Heart left ventricle (tissue), 16 donors: ENCODE results near the gene PRKCB. TPM values are rescaled to one million over a fixed set of nuclear protein-coding genes. Genes with fewer than 3 reads are reported as not detected.

ENCODE experiments used
- ATAC-seq, 4 donors: fragments of 200-7000 bp; cut with Tn5 transposase; one replicate each; pipeline ENCODE4 v1.9.1; 2020 to 2022; ENCODE audit warnings: moderate library complexity in 4 of 4, mild to moderate bottlenecking in 3 of 4, moderate number of reproducible peaks in 1 of 4
- DNase-seq, 5 donors: peaks; one replicate each; pipeline ENCODE4 v3.0.0-alpha.2; 2020
- H3K27ac ChIP-seq, 12 donors: fragments of 200-600 bp; sonication (generic) in 4 of 12; one replicate each; pipeline versions ENCODE4 v1.5.0 to v1.8.0; 2016 to 2022; ENCODE audit warnings: mild to moderate bottlenecking in 2 of 12
- H3K27me3 ChIP-seq, 9 donors: fragments of 200-600 bp; sonication (generic) in 2 of 9; one replicate each; pipeline versions ENCODE4 v1.5.1 to v1.8.0; 2016 to 2022; ENCODE audit warnings: mild to moderate bottlenecking in 3 of 9
- H3K36me3 ChIP-seq, 9 donors: fragments of 200-600 bp; sonication (generic) in 2 of 9; one replicate each; pipeline versions ENCODE4 v1.5.0 to v1.8.0; 2018 to 2022; ENCODE audit warnings: mild to moderate bottlenecking in 2 of 9
- H3K4me1 ChIP-seq, 12 donors: fragments of 200-600 bp; sonication (generic) in 4 of 12; one replicate each; pipeline versions ENCODE4 v1.5.0 to v1.8.0; 2016 to 2022; ENCODE audit warnings: mild to moderate bottlenecking in 3 of 12
- H3K4me3 ChIP-seq, 12 donors: fragments of 200-600 bp; sonication (generic) in 4 of 12; one replicate each; pipeline versions ENCODE4 v1.5.0 to v1.8.0; 2017 to 2022; ENCODE audit warnings: mild to moderate bottlenecking in 9 of 12, moderate library complexity in 4 of 12
- H3K9me3 ChIP-seq, 12 donors: fragments of 200-600 bp; sonication (generic) in 4 of 12; one replicate each; pipeline versions ENCODE4 v1.5.0 to v1.8.0; 2016 to 2022; ENCODE audit warnings: mild to moderate bottlenecking in 1 of 12
- POLR2A ChIP-seq, 2 donors: fragments of 450-650 bp; IDR thresholded peaks; one replicate each; pipeline ENCODE4 v1.6.1; 2017; ENCODE audit warnings: antibody characterized with exemption in 2 of 2, mild to moderate bottlenecking in 2 of 2, moderate library complexity in 2 of 2
- WGBS, 4 donors: extraction: QIAGEN DNeasy Blood & Tissue Kit in 2 of 4; methylation state at CpG; one replicate each; pipeline versions ENCODE4 v1.1.5 to v1.1.7; 2013 to 2018; 5-methylcytosine and 5-hydroxymethylcytosine counted together
- intact Hi-C, 10 donors: fragments of 100-400 bp; cut with DNase I; formaldehyde crosslinking; loops; one replicate each; pipeline versions ENCODE4 v1.11.1 to v1.14.2; 2022
- polyA plus RNA-seq, 2 donors: library from polyadenylated mRNA; stranded (reverse); fragments of 200-250 nt; gene quantifications; one replicate each; pipeline ENCODE4 v1.2.3, GENCODE V29; 2013
- total RNA-seq, 9 donors: library from RNA; depleted of rRNA in 2 of 9; stranded (reverse); fragments of >200 nt in 2 of 9; fragmentation: NEBNext Ultra II Directional in 3 of 9; extraction: Animal tissue kit (Norgen Biotek cat#: 25700) in 3 of 9; gene quantifications; one replicate each; pipeline versions ENCODE4 v1.1.0 to v1.2.4, GENCODE V29; 2016 to 2023
- TF ChIP-seq, protein P1 (sequence below), 12 donors: fragments of 200-600 bp; sonication (generic) in 4 of 12; IDR thresholded peaks; one replicate each; pipeline versions ENCODE4 v1.5.0 to v1.8.0; 2018 to 2022; ENCODE audit warnings: antibody characterized with exemption in 12 of 12, mild to moderate bottlenecking in 5 of 12
- donor health status: ischemic (EF 13 %, LVEDD 7.1; RV severe dilation, severe dysfunction).
- donor health status: healthy with polysubstance abuse.
- donor health status: DM: no; HTN: yes; CAD: no.
- donor health status: DM: no; HTN: no; CAD: no.
- donor health status: ischemic (EF 25% LVEDD 6.9; RV normal size, moderate dysfunction).
- donor health status: ischemic (EF 25% LVEDD 5.7; RV mildly dilated, moderate dysfunction).
- donor health status: healthy.
- donor health status: DM: yes; HTN: yes; CAD: no.
- donor health status: ischemic (EF 35%, LVEDD 5.7; RV mildly dilated, moderate dysfunction).
- donor health status: nonischemic (EF 11% LVEDD 7.7; RV severe dilation, severe dysfunction).
- donor health status: DM: yes; HTN: yes; CAD: no.
- donor health status: PGD.
- donor health status: ischemic (EF 29% LVEDD 5.4; RV normal size, mild dysfunction).
- donor health status: nonischemic (EF 23%, LVEDD 6.1; RV moderate dilation, normal function).

The PRKCB gene
- total and polyA plus RNA-seq, 11 donors, result 0.30 to 18.4 (median 1.7) TPM

- WGBS, 4 donors, result 49 to 60% (median 56%) methylated on average over 6 of the region's 6 CpGs
- DNase-seq, result no peak
- intact Hi-C loops, result no loop called here
Observed at GRCh38 chr16:24075931-24076716, 240.3 kb downstream of the PRKCB start.

DNA sequence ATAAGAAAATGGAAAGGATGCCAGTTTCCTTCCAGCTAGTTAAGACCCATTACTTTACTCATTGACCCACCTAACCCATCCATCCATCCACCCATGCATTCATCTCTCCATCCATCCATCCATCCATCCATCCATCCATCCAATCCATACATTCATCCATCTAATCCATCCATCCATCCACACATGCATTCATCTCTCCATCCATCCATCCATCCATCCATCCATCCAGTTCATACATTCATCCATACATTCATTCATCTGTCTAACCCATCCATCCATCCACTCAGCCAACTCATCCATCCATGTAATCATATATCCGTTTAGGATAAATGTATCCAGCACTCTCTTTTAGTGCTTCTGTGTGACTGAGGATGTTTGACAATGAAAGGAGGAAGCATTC, 241.5 kb downstream of the PRKCB start:
- no peak for ATAC-seq
- H3K4me3 ChIP-seq, result no peak overlapping the region
- no peak for DNase-seq
- H3K27ac ChIP-seq, result no peak overlapping the region
- 60 to 72% (median 66%) methylated on average over 1 of the region's 1 CpG for WGBS, 4 donors
- H3K4me1 ChIP-seq, result no peaks in the 10 kb centered on the region
- peaks cover 0 to 4% (median 0%) of the 10 kb centered on the region in 9 donors for H3K27me3 ChIP-seq
- no peaks in the 10 kb centered on the region for H3K9me3 ChIP-seq
- intact Hi-C loops, result no loop called here
- TF ChIP-seq, protein P1, sequence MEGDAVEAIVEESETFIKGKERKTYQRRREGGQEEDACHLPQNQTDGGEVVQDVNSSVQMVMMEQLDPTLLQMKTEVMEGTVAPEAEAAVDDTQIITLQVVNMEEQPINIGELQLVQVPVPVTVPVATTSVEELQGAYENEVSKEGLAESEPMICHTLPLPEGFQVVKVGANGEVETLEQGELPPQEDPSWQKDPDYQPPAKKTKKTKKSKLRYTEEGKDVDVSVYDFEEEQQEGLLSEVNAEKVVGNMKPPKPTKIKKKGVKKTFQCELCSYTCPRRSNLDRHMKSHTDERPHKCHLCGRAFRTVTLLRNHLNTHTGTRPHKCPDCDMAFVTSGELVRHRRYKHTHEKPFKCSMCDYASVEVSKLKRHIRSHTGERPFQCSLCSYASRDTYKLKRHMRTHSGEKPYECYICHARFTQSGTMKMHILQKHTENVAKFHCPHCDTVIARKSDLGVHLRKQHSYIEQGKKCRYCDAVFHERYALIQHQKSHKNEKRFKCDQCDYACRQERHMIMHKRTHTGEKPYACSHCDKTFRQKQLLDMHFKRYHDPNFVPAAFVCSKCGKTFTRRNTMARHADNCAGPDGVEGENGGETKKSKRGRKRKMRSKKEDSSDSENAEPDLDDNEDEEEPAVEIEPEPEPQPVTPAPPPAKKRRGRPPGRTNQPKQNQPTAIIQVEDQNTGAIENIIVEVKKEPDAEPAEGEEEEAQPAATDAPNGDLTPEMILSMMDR (IDR thresholded peaks at IDR 0.05), result no peak
- no peak for TF ChIP-seq POLR2A (IDR thresholded peaks at IDR 0.05)
- H3K36me3 ChIP-seq, result no peaks in the 10 kb centered on the region

More at GRCh38 chr16:24075931-24076716, 240.3 kb downstream of the PRKCB start:
- Histone ChIP-seq H3K9me3 (no peaks in the 10 kb centered on the region), H3K27ac (no peak overlapping the region), H3K4me3 (no peak overlapping the region), H3K4me1 (no peaks in the 10 kb centered on the region), H3K27me3 (peaks cover 0 to 4% (median 0%) of the 10 kb centered on the region in 9 donors), H3K36me3 (no peaks in the 10 kb centered on the region)
- no peak for TF ChIP-seq POLR2A (IDR thresholded peaks at IDR 0.05)
- TF ChIP-seq, protein P1 (IDR thresholded peaks at IDR 0.05), result no peak
- ATAC-seq, result no peak

GRCh38 chr16:24077966-24078365, 242.2 kb downstream of the PRKCB start:
- H3K9me3 ChIP-seq, result no peaks in the 10 kb centered on the region
- DNase-seq, result no peak
- no peak overlapping the region for H3K4me3 ChIP-seq
- TF ChIP-seq POLR2A (IDR thresholded peaks at IDR 0.05), result no peak
- TF ChIP-seq, protein P1 (IDR thresholded peaks at IDR 0.05), result no peak
- ATAC-seq, result no peak
- WGBS, 4 donors, result 64 to 68% (median 66%) methylated on average over 8 of the region's 8 CpGs
- H3K27ac ChIP-seq, result no peak overlapping the region
- intact Hi-C loops, result no loop called here
- no peaks in the 10 kb centered on the region for H3K4me1 ChIP-seq
- no peaks in the 10 kb centered on the region for H3K36me3 ChIP-seq
- H3K27me3 ChIP-seq, result peaks cover 0 to 4% (median 0%) of the 10 kb centered on the region in 9 donors

DNA sequence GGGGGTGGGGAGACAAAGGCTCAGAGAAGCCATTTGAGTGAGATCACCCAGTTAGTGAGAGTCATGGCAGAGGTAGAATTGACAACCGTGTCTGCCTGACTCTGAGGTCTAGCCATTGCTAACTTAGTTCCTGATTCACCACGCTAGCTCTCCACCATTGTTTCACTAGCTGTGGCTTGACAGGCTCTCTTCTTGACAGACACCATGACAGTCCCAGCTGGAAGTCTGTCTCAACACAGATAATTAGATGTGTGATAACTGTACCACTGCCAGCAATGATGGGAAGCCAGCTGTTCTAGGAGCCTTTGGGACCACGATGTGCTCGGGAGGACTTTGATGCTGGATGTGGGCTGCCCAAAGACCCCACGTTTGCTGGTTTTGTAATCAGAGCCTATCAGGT, 249.9 kb downstream of the PRKCB start:
- TF ChIP-seq, protein P1 (IDR thresholded peaks at IDR 0.05), result no peak
- no peak for TF ChIP-seq POLR2A (IDR thresholded peaks at IDR 0.05)
- Histone ChIP-seq H3K27ac (no peak overlapping the region), H3K9me3 (peaks cover 0 to 8% (median 5%) of the 10 kb centered on the region in 12 donors), H3K4me3 (no peak overlapping the region), H3K36me3 (no peaks in the 10 kb centered on the region), H3K27me3 (peaks cover 0 to 3% (median 0%) of the 10 kb centered on the region in 9 donors), H3K4me1 (no peaks in the 10 kb centered on the region)
- DNase-seq (no peak), ATAC-seq (no peak)
- intact Hi-C loops, result no loop called here
- 16 to 45% (median 26%) methylated on average over 3 to 5 of the region's 5 CpGs for WGBS, 4 donors
